ENCODE data around the gene MYLK.

The MYLK gene

GRCh38 chr3:123695731-123696640 is 188.1 kb downstream of the MYLK start:
- H3K9ac ChIP-seq (ENCODE audit: low read length), result no peak overlapping the region
- no peak overlapping the region for H3K27ac ChIP-seq (ENCODE audit: low read depth, low read length)
- no peaks in the 10 kb centered on the region for H3K36me3 ChIP-seq (ENCODE audit: control insufficient read depth, insufficient read depth, low read length)
- no peak overlapping the region for H3K4me3 ChIP-seq (ENCODE audit: low read depth, low read length)
- no peaks in the 10 kb centered on the region for H3K27me3 ChIP-seq (ENCODE audit: control insufficient read depth, insufficient read depth, low read length)
- H3K9me3 ChIP-seq (ENCODE audit: control insufficient read depth, insufficient read depth, low read depth, low read length), result no peaks in the 10 kb centered on the region
- peaks cover 23% of the 10 kb centered on the region for H3K4me1 ChIP-seq (ENCODE audit: control insufficient read depth, insufficient read depth, low read length)

GRCh38 chr3:123695152-123695551 is 189.0 kb downstream of the MYLK start:
- peak overlapping the region; percentile 48 for H3K9ac ChIP-seq (ENCODE audit: low read length)
- H3K4me3 ChIP-seq (ENCODE audit: low read depth, low read length), result no peak overlapping the region
- no peaks in the 10 kb centered on the region for H3K27me3 ChIP-seq (ENCODE audit: control insufficient read depth, insufficient read depth, low read length)
- H3K27ac ChIP-seq (ENCODE audit: low read depth, low read length), result no peak overlapping the region
- H3K9me3 ChIP-seq (ENCODE audit: control insufficient read depth, insufficient read depth, low read depth, low read length), result no peaks in the 10 kb centered on the region
- H3K4me1 ChIP-seq (ENCODE audit: control insufficient read depth, insufficient read depth, low read length), result peaks cover 23% of the 10 kb centered on the region
- no peaks in the 10 kb centered on the region for H3K36me3 ChIP-seq (ENCODE audit: control insufficient read depth, insufficient read depth, low read length)

- H3K27ac ChIP-seq (ENCODE audit: low read depth, low read length), result no peak overlapping the region
- H3K36me3 ChIP-seq (ENCODE audit: control insufficient read depth, insufficient read depth, low read length), result no peaks in the 10 kb centered on the region
- no peak overlapping the region for H3K9ac ChIP-seq (ENCODE audit: low read length)
- no peak overlapping the region for H3K4me3 ChIP-seq (ENCODE audit: low read depth, low read length)
- no peaks in the 10 kb centered on the region for H3K9me3 ChIP-seq (ENCODE audit: control insufficient read depth, insufficient read depth, low read depth, low read length)
- peaks cover 23% of the 10 kb centered on the region for H3K4me1 ChIP-seq (ENCODE audit: control insufficient read depth, insufficient read depth, low read length)
- no peaks in the 10 kb centered on the region for H3K27me3 ChIP-seq (ENCODE audit: control insufficient read depth, insufficient read depth, low read length)
Observed at GRCh38 chr3:123694366-123695087, 189.6 kb downstream of the MYLK start.

GRCh38 chr3:123693584-123694190 is 190.4 kb downstream of the MYLK start:
- no peaks in the 10 kb centered on the region for H3K27me3 ChIP-seq (ENCODE audit: control insufficient read depth, insufficient read depth, low read length)
- H3K9me3 ChIP-seq (ENCODE audit: control insufficient read depth, insufficient read depth, low read depth, low read length), result no peaks in the 10 kb centered on the region
- H3K27ac ChIP-seq (ENCODE audit: low read depth, low read length), result no peak overlapping the region
- H3K4me3 ChIP-seq (ENCODE audit: low read depth, low read length), result no peak overlapping the region
- H3K36me3 ChIP-seq (ENCODE audit: control insufficient read depth, insufficient read depth, low read length), result no peaks in the 10 kb centered on the region
- peaks cover 23% of the 10 kb centered on the region for H3K4me1 ChIP-seq (ENCODE audit: control insufficient read depth, insufficient read depth, low read length)
- H3K9ac ChIP-seq (ENCODE audit: low read length), result no peak overlapping the region

GRCh38 chr3:123692671-123693070 is 191.5 kb downstream of the MYLK start:
- Histone ChIP-seq H3K36me3 (ENCODE audit: control insufficient read depth, insufficient read depth, low read length) (no peaks in the 10 kb centered on the region), H3K4me1 (ENCODE audit: control insufficient read depth, insufficient read depth, low read length) (peaks cover 23% of the 10 kb centered on the region), H3K9ac (ENCODE audit: low read length) (no peak overlapping the region), H3K4me3 (ENCODE audit: low read depth, low read length) (no peak overlapping the region), H3K27ac (ENCODE audit: low read depth, low read length) (no peak overlapping the region), H3K9me3 (ENCODE audit: control insufficient read depth, insufficient read depth, low read depth, low read length) (no peaks in the 10 kb centered on the region), H3K27me3 (ENCODE audit: control insufficient read depth, insufficient read depth, low read length) (no peaks in the 10 kb centered on the region)

GRCh38 chr3:123692041-123692440 is 192.1 kb downstream of the MYLK start:
- Histone ChIP-seq H3K27me3 (ENCODE audit: control insufficient read depth, insufficient read depth, low read length) (no peaks in the 10 kb centered on the region), H3K4me3 (ENCODE audit: low read depth, low read length) (no peak overlapping the region), H3K27ac (ENCODE audit: low read depth, low read length) (no peak overlapping the region), H3K9ac (ENCODE audit: low read length) (no peak overlapping the region), H3K36me3 (ENCODE audit: control insufficient read depth, insufficient read depth, low read length) (no peaks in the 10 kb centered on the region), H3K4me1 (ENCODE audit: control insufficient read depth, insufficient read depth, low read length) (peaks cover 23% of the 10 kb centered on the region), H3K9me3 (ENCODE audit: control insufficient read depth, insufficient read depth, low read depth, low read length) (no peaks in the 10 kb centered on the region)

- H3K9me3 ChIP-seq (ENCODE audit: control insufficient read depth, insufficient read depth, low read depth, low read length), result no peaks in the 10 kb centered on the region
- no peaks in the 10 kb centered on the region for H3K36me3 ChIP-seq (ENCODE audit: control insufficient read depth, insufficient read depth, low read length)
- no peak overlapping the region for H3K27ac ChIP-seq (ENCODE audit: low read depth, low read length)
- H3K27me3 ChIP-seq (ENCODE audit: control insufficient read depth, insufficient read depth, low read length), result no peaks in the 10 kb centered on the region
- H3K9ac ChIP-seq (ENCODE audit: low read length), result no peak overlapping the region
- peaks cover 13% of the 10 kb centered on the region for H3K4me1 ChIP-seq (ENCODE audit: control insufficient read depth, insufficient read depth, low read length)
- no peak overlapping the region for H3K4me3 ChIP-seq (ENCODE audit: low read depth, low read length)
Observed at GRCh38 chr3:123689831-123690230, 194.3 kb downstream of the MYLK start.

GRCh38 chr3:123688241-123688747 is 195.8 kb downstream of the MYLK start:
- Histone ChIP-seq H3K36me3 (ENCODE audit: control insufficient read depth, insufficient read depth, low read length) (no peaks in the 10 kb centered on the region), H3K27ac (ENCODE audit: low read depth, low read length) (no peak overlapping the region), H3K4me1 (ENCODE audit: control insufficient read depth, insufficient read depth, low read length) (peaks cover 9% of the 10 kb centered on the region; the same call in 1 of the 2 replicates), H3K9ac (ENCODE audit: low read length) (no peak overlapping the region), H3K27me3 (ENCODE audit: control insufficient read depth, insufficient read depth, low read length) (no peaks in the 10 kb centered on the region), H3K9me3 (ENCODE audit: control insufficient read depth, insufficient read depth, low read depth, low read length) (no peaks in the 10 kb centered on the region), H3K4me3 (ENCODE audit: low read depth, low read length) (no peak overlapping the region)

- Histone ChIP-seq H3K27ac (ENCODE audit: low read depth, low read length) (no peak overlapping the region), H3K27me3 (ENCODE audit: control insufficient read depth, insufficient read depth, low read length) (no peaks in the 10 kb centered on the region), H3K9ac (ENCODE audit: low read length) (no peak overlapping the region), H3K9me3 (ENCODE audit: control insufficient read depth, insufficient read depth, low read depth, low read length) (no peaks in the 10 kb centered on the region), H3K4me1 (ENCODE audit: control insufficient read depth, insufficient read depth, low read length) (peaks cover 13% of the 10 kb centered on the region; the same call in 1 of the 2 replicates), H3K36me3 (ENCODE audit: control insufficient read depth, insufficient read depth, low read length) (no peaks in the 10 kb centered on the region), H3K4me3 (ENCODE audit: low read depth, low read length) (no peak overlapping the region)
Observed at GRCh38 chr3:123687286-123687685, 196.8 kb downstream of the MYLK start.

GRCh38 chr3:123686251-123686650 is 197.9 kb downstream of the MYLK start:
- Histone ChIP-seq H3K36me3 (ENCODE audit: control insufficient read depth, insufficient read depth, low read length) (no peaks in the 10 kb centered on the region; the same call in 1 of the 2 replicates), H3K9ac (ENCODE audit: low read length) (no peak overlapping the region), H3K4me3 (ENCODE audit: low read depth, low read length) (no peak overlapping the region), H3K27ac (ENCODE audit: low read depth, low read length) (no peak overlapping the region), H3K4me1 (ENCODE audit: control insufficient read depth, insufficient read depth, low read length) (peaks cover 13% of the 10 kb centered on the region; the same call in 1 of the 2 replicates), H3K27me3 (ENCODE audit: control insufficient read depth, insufficient read depth, low read length) (no peaks in the 10 kb centered on the region), H3K9me3 (ENCODE audit: control insufficient read depth, insufficient read depth, low read depth, low read length) (no peaks in the 10 kb centered on the region)
